Mammary epithelial cell (primary cell): ENCODE measurements around the gene CNKSR3.

Experiments
- CTCF ChIP-seq, 2 donors: IDR thresholded peaks in 1 of 2; conservative IDR thresholded peaks in 1 of 2; 2 replicates each; pipeline ENCODE4 v1.5.1; 2011 to 2012; ENCODE audit warnings: inconsistent platforms in 2 of 2, low read length in 2 of 2, mild to moderate bottlenecking in 2 of 2, control low read depth in 1 of 2, low read depth in 1 of 2; ENCODE audit not compliant: insufficient read depth in 1 of 2; ENCODE audit errors: extremely low read depth in 1 of 2
- EZH2 ChIP-seq: IDR thresholded peaks from 2 replicates; pipeline ENCODE4 v1.6.1; 2012; ENCODE audit warnings: low read length, inconsistent platforms, borderline replicate concordance

GRCh38 chr6:154359161-154359574 lies 151.3 kb downstream of the CNKSR3 start:
- TF ChIP-seq CTCF (conservative IDR thresholded peaks at IDR 0.05 in 1 of 2, IDR thresholded peaks at IDR 0.05 in 1 of 2; ENCODE audit: extremely low read depth in 1 of 2, insufficient read depth in 1 of 2, low read depth in 1 of 2, low read length in 2 of 2) (no peak), EZH2 (no peak)
